22Rv1 (cell line): ENCODE results near the gene FYB1.

Source experiments
- ZFX ChIP-seq: fragments of 450-650 bp; IDR thresholded peaks from 2 replicates; pipeline ENCODE4 v1.6.1; 2017; ENCODE audit warnings: antibody characterized with exemption, borderline replicate concordance
- TF ChIP-seq, protein P1 (sequence below): fragments of 450-650 bp; IDR thresholded peaks from 2 replicates; pipeline ENCODE4 v1.5.1; 2017; ENCODE audit warnings: mild to moderate bottlenecking

DNA sequence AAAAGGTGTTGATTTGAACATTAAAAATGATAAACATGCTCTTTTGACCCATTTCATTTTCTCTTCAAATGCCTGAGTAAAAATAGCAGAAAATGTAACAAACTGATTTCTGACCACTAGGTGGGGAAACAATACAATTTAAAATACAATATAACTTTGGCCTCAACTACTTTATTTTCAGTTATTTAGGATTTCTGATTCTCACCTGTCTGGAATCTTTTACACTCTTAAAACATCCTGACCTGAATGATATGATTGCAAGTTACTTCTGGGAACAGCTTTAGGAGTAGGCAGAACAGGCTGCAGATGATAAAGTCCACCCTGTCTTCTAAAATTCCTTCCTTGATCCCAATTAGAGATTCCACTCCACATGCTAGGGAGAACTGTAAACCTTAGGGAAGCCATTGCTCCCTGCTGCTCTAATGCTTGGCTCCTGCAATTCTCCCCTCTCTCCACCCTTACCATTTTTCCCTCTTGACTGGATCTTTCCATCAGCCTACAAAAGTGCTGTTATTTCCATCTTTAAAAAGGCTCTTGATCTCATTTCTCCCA is 70.3 kb downstream of the FYB1 start:
- TF ChIP-seq, protein P1, sequence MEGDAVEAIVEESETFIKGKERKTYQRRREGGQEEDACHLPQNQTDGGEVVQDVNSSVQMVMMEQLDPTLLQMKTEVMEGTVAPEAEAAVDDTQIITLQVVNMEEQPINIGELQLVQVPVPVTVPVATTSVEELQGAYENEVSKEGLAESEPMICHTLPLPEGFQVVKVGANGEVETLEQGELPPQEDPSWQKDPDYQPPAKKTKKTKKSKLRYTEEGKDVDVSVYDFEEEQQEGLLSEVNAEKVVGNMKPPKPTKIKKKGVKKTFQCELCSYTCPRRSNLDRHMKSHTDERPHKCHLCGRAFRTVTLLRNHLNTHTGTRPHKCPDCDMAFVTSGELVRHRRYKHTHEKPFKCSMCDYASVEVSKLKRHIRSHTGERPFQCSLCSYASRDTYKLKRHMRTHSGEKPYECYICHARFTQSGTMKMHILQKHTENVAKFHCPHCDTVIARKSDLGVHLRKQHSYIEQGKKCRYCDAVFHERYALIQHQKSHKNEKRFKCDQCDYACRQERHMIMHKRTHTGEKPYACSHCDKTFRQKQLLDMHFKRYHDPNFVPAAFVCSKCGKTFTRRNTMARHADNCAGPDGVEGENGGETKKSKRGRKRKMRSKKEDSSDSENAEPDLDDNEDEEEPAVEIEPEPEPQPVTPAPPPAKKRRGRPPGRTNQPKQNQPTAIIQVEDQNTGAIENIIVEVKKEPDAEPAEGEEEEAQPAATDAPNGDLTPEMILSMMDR = 0 out of 2 replicates have a peak, but pooled peaks have one; percentile 24
- no peak for TF ChIP-seq ZFX
